ENCODE results near the gene KMT5C. TPM values are rescaled to one million over a fixed set of nuclear protein-coding genes. Genes with fewer than 3 reads are reported as not detected.

KMT5C gene
- total and polyA plus RNA-seq, 3 experiments from 2014 or later: 1.6 to 15.0 (median 14.6) TPM

- H3K4me1 ChIP-seq (ENCODE audit: insufficient read depth, low read length): peaks cover 6% of the 10 kb centered on the region
- peaks cover 0 to 4% (median 0%) of the 10 kb centered on the region in 3 donors for H3K36me3 Mint-ChIP-seq
- H3K27me3 Mint-ChIP-seq: peaks cover 28 to 55% of the 10 kb centered on the region in 2 donors
- no peak overlapping the region for H3K27ac ChIP-seq (ENCODE audit: low read depth, low read length)
- peaks cover 0 to 2% (median 0%) of the 10 kb centered on the region in 5 donors for H3K9me3 Mint-ChIP-seq
- H3K4me3 Mint-ChIP-seq: peak overlapping the region in 6 of 7 donors; percentile 36 to 75 (median 72)
- H3K27me3 ChIP-seq (ENCODE audit: insufficient read depth, low read length, poor library complexity, severe bottlenecking): peaks cover 27% of the 10 kb centered on the region
- peak in 4 of 5 donors; percentile 22 to 31 (median 24) for DNase-seq
- ChIA-PET POLR2A (interaction anchor here (0.6 kb wide), 1 partner anchor 102 kb away, joined by 5 read pairs; no protein-coding TSS in a partner anchor), CTCF (no interaction called here)
- H3K9me3 ChIP-seq (ENCODE audit: low read length): no peaks in the 10 kb centered on the region
- H3K36me3 ChIP-seq (ENCODE audit: insufficient read depth, low read length): no peaks in the 10 kb centered on the region
- H3K27ac Mint-ChIP-seq: peak overlapping the region in 2 of 8 donors; percentile 35 to 63
- H3K4me1 Mint-ChIP-seq: peaks cover 7 to 13% (median 8%) of the 10 kb centered on the region in 3 donors
- H3K4me3 ChIP-seq (ENCODE audit: low read length): no peak overlapping the region
These were observed 30.1 kb downstream of the KMT5C start for GRCh38 chr19:55369653-55370304.

- Mint-ChIP-seq H3K4me1 (peaks cover 7 to 13% (median 8%) of the 10 kb centered on the region in 3 donors), H3K27ac (peak within 1 kb of the TSS in 4 of 8 donors; percentile 9 to 71 (median 49)), H3K4me3 (peak within 1 kb of the TSS; percentile 36 to 75 (median 71)), H3K9me3 (peaks cover 0 to 2% (median 0%) of the 10 kb centered on the region in 5 donors), H3K36me3 (peaks cover 0 to 4% (median 0%) of the 10 kb centered on the region in 3 donors), H3K27me3 (peaks cover 30 to 52% of the 10 kb centered on the region in 2 donors)
- peaks cover 30% of the 10 kb centered on the region for H3K27me3 ChIP-seq (ENCODE audit: insufficient read depth, low read length, poor library complexity, severe bottlenecking)
- ChIA-PET CTCF (no interaction called here), POLR2A (no interaction called here)
- no peak within 1 kb of the TSS for H3K4me3 ChIP-seq (ENCODE audit: low read length)
- H3K4me1 ChIP-seq (ENCODE audit: insufficient read depth, low read length): peaks cover 6% of the 10 kb centered on the region
- no peaks in the 10 kb centered on the region for H3K9me3 ChIP-seq (ENCODE audit: low read length)
- no peak within 1 kb of the TSS for H3K27ac ChIP-seq (ENCODE audit: low read depth, low read length)
- DNase-seq: no peak
- no peaks in the 10 kb centered on the region for H3K36me3 ChIP-seq (ENCODE audit: insufficient read depth, low read length)
These were observed 30.8 kb downstream of the KMT5C start, which contains the start of gene IL11 for GRCh38 chr19:55370305-55370988. IL11 (minus strand) TSS chr19:55370463; CDS start chr19:55370310, 153 bp downstream.

GRCh38 chr19:55372316-55373081 is 32.8 kb downstream of the KMT5C start:
- H3K27ac ChIP-seq (ENCODE audit: low read depth, low read length): no peak overlapping the region
- peaks cover 0 to 2% (median 0%) of the 10 kb centered on the region in 5 donors for H3K9me3 Mint-ChIP-seq
- H3K4me1 Mint-ChIP-seq: peaks cover 7 to 13% (median 8%) of the 10 kb centered on the region in 3 donors
- peaks cover 34% of the 10 kb centered on the region for H3K27me3 ChIP-seq (ENCODE audit: insufficient read depth, low read length, poor library complexity, severe bottlenecking)
- DNase-seq: peak in 1 of 5 donors; percentile 62
- H3K4me3 Mint-ChIP-seq: no peak overlapping the region
- peak overlapping the region in 1 of 8 donors; percentile 25 for H3K27ac Mint-ChIP-seq
- H3K4me1 ChIP-seq (ENCODE audit: insufficient read depth, low read length): peaks cover 6% of the 10 kb centered on the region
- no peak overlapping the region for H3K4me3 ChIP-seq (ENCODE audit: low read length)
- POLR2A ChIA-PET: no interaction called here
- H3K36me3 ChIP-seq (ENCODE audit: insufficient read depth, low read length): no peaks in the 10 kb centered on the region
- peaks cover 0 to 4% (median 0%) of the 10 kb centered on the region in 3 donors for H3K36me3 Mint-ChIP-seq
- H3K27me3 Mint-ChIP-seq: peaks cover 30 to 42% of the 10 kb centered on the region in 2 donors
- CTCF ChIA-PET: interaction anchor here (0.9 kb wide), 1 partner anchor 12 kb away, joined by 3 read pairs; the partner anchor contains the start of gene TMEM238
- H3K9me3 ChIP-seq (ENCODE audit: low read length): no peaks in the 10 kb centered on the region

GRCh38 chr19:55373306-55373992 is 33.8 kb downstream of the KMT5C start:
- Histone ChIP-seq H3K27ac (ENCODE audit: low read depth, low read length) (no peak overlapping the region), H3K36me3 (ENCODE audit: insufficient read depth, low read length) (no peaks in the 10 kb centered on the region), H3K9me3 (ENCODE audit: low read length) (no peaks in the 10 kb centered on the region), H3K4me1 (ENCODE audit: insufficient read depth, low read length) (peaks cover 6% of the 10 kb centered on the region), H3K27me3 (ENCODE audit: insufficient read depth, low read length, poor library complexity, severe bottlenecking) (peaks cover 34% of the 10 kb centered on the region), H3K4me3 (ENCODE audit: low read length) (no peak overlapping the region)
- DNase-seq: no peak
- Mint-ChIP-seq H3K4me1 (peaks cover 7 to 13% (median 8%) of the 10 kb centered on the region in 3 donors), H3K36me3 (peaks cover 0 to 2% (median 0%) of the 10 kb centered on the region in 3 donors), H3K9me3 (peaks cover 0 to 2% (median 0%) of the 10 kb centered on the region in 5 donors), H3K27me3 (peaks cover 29 to 38% of the 10 kb centered on the region in 2 donors), H3K27ac (peak overlapping the region in 1 of 8 donors; percentile 49), H3K4me3 (peak overlapping the region in 1 of 7 donors; percentile 36)
- CTCF ChIA-PET: no interaction called here
- POLR2A ChIA-PET: interaction anchor here (0.6 kb wide), 1 partner anchor 15 kb away, joined by 11 read pairs; no protein-coding TSS in a partner anchor

GRCh38 chr19:55373993-55374757 is 34.5 kb downstream of the KMT5C start:
- H3K4me3 ChIP-seq (ENCODE audit: low read length): no peak overlapping the region
- peaks cover 7 to 13% (median 8%) of the 10 kb centered on the region in 3 donors for H3K4me1 Mint-ChIP-seq
- H3K36me3 ChIP-seq (ENCODE audit: insufficient read depth, low read length): no peaks in the 10 kb centered on the region
- H3K27me3 ChIP-seq (ENCODE audit: insufficient read depth, low read length, poor library complexity, severe bottlenecking): peaks cover 34% of the 10 kb centered on the region
- peak overlapping the region in 1 of 8 donors; percentile 49 for H3K27ac Mint-ChIP-seq
- H3K27me3 Mint-ChIP-seq: peaks cover 29 to 32% of the 10 kb centered on the region in 2 donors
- CTCF ChIA-PET: no interaction called here
- no peak for DNase-seq
- peaks cover 0 to 2% (median 0%) of the 10 kb centered on the region in 5 donors for H3K9me3 Mint-ChIP-seq
- H3K27ac ChIP-seq (ENCODE audit: low read depth, low read length): no peak overlapping the region
- H3K4me1 ChIP-seq (ENCODE audit: insufficient read depth, low read length): peaks cover 6% of the 10 kb centered on the region
- no peaks in the 10 kb centered on the region for H3K9me3 ChIP-seq (ENCODE audit: low read length)
- H3K36me3 Mint-ChIP-seq: peaks cover 0 to 2% (median 0%) of the 10 kb centered on the region in 3 donors
- no peak overlapping the region for H3K4me3 Mint-ChIP-seq
- POLR2A ChIA-PET: no interaction called here

- Histone ChIP-seq H3K27ac (ENCODE audit: low read depth, low read length) (no peak within 1 kb of the TSS), H3K27me3 (ENCODE audit: insufficient read depth, low read length, poor library complexity, severe bottlenecking) (peaks cover 19% of the 10 kb centered on the region), H3K36me3 (ENCODE audit: insufficient read depth, low read length) (no peaks in the 10 kb centered on the region), H3K4me1 (ENCODE audit: insufficient read depth, low read length) (no peaks in the 10 kb centered on the region), H3K9me3 (ENCODE audit: low read length) (no peaks in the 10 kb centered on the region), H3K4me3 (ENCODE audit: low read length) (no peak within 1 kb of the TSS)
- Mint-ChIP-seq H3K27me3 (peaks cover 18 to 19% of the 10 kb centered on the region in 2 donors), H3K4me3 (no peak within 1 kb of the TSS), H3K27ac (no peak within 1 kb of the TSS), H3K9me3 (no peaks in the 10 kb centered on the region), H3K36me3 (peaks cover 0 to 2% (median 0%) of the 10 kb centered on the region in 3 donors), H3K4me1 (peaks cover 3 to 7% (median 5%) of the 10 kb centered on the region in 3 donors)
- CTCF ChIA-PET: no interaction called here
- DNase-seq: no peak
- POLR2A ChIA-PET: interaction anchor here (1.1 kb wide), 1 partner anchor 8 kb away, joined by 4 read pairs; the partner anchor contains the start of gene TMEM238
These were observed 36.7 kb downstream of the KMT5C start, which contains the start of gene TMEM190 for GRCh38 chr19:55376241-55376933. TMEM190 (plus strand) TSS chr19:55376826; CDS start chr19:55376854, 28 bp downstream.
